GM12865 (cell line): ENCODE results near the gene PRR30.
A peak's percentile ranks its signal among the peaks of the same experiment; 100 is the strongest.
"Not testable (repeated sequence)": the region's sequence is repeated elsewhere in the genome, so short reads cannot be mapped to it uniquely, and the experiment has no call there.

Source experiments
- DNase-seq: peaks from one replicate; pipeline ENCODE4 v3.0.0; 2010; ENCODE audit warnings: low read depth
- H3K4me3 ChIP-seq: 2 replicates; pipeline ENCODE4 v1.5.1; 2011; ENCODE audit warnings: mild to moderate bottlenecking, low read depth, low read length, control low read depth
- TF ChIP-seq, protein P1 (sequence below): IDR thresholded peaks from 2 replicates; pipeline ENCODE4 v1.5.1; 2011; ENCODE audit warnings: low read length, control low read depth, low read depth, inconsistent platforms; ENCODE audit not compliant: insufficient read depth; ENCODE audit errors: missing control alignments

Gene PRR30

DNA sequence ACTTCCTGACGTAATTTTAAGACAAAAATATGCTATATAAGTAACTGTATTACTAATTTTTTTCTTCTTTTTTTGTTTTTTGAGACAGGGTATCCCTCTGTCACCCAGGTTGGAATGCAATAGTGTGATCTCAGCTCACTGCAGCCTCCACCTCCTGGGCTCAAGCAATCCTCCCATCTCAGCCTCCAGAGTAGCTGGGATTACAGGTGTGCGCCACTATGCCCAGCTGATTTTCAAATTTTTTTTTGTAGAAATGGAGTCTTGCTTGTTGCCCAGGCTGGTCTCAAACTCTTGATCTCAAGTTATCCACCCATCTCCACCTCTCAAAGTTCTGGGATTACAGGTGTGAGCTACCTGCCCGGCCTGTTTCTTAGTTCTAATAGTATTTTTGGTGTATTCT, 39.3 kb upstream of the PRR30 start:
- TF ChIP-seq, protein P1, sequence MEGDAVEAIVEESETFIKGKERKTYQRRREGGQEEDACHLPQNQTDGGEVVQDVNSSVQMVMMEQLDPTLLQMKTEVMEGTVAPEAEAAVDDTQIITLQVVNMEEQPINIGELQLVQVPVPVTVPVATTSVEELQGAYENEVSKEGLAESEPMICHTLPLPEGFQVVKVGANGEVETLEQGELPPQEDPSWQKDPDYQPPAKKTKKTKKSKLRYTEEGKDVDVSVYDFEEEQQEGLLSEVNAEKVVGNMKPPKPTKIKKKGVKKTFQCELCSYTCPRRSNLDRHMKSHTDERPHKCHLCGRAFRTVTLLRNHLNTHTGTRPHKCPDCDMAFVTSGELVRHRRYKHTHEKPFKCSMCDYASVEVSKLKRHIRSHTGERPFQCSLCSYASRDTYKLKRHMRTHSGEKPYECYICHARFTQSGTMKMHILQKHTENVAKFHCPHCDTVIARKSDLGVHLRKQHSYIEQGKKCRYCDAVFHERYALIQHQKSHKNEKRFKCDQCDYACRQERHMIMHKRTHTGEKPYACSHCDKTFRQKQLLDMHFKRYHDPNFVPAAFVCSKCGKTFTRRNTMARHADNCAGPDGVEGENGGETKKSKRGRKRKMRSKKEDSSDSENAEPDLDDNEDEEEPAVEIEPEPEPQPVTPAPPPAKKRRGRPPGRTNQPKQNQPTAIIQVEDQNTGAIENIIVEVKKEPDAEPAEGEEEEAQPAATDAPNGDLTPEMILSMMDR = no peak
- DNase-seq = no peak
- H3K4me3 ChIP-seq = no peak overlapping the region

DNA sequence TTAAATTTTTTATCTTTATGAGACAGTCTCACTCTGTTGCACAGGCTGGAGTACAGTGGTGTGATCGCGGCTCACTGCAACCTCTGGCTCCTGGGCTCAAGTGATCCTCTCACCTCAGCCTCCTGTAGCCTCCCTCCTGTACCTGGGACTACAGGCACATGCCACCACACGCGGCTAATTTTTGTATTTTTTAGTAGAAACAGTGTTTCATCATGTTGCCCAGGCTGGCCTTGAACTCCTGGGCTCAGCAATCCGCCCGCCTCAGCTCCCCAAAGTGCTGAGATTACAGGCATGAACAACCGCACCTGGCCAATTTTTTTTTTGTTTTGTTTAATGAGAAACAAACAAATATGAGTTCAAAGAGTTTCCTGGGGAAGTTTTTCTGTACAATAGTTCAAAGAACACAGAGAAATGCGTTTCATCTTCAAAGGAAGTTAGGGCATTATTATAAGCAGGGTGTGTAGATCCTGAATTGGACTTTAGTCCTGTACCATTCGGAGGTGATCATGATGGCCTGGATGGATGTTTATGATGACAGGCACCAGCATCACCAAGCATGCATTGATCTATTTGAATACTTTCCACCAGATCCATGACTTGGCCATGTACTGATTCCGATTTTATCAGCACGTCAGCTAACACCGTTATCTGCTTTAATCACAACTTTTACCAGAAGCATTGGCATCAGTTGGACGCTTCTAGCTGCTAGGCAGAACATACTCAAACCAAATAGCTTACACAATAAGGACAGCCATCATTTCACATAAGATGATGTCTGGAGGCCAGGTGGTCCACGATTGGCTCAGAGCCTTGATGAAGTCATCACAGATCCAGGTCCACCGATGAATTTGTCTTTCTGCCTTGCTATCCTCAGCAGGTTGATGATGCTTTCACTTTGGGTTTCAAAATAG, 38.5 kb upstream of the PRR30 start:
- no peak for DNase-seq
- TF ChIP-seq, protein P1 = no peak
- H3K4me3 ChIP-seq = no peak overlapping the region

DNA sequence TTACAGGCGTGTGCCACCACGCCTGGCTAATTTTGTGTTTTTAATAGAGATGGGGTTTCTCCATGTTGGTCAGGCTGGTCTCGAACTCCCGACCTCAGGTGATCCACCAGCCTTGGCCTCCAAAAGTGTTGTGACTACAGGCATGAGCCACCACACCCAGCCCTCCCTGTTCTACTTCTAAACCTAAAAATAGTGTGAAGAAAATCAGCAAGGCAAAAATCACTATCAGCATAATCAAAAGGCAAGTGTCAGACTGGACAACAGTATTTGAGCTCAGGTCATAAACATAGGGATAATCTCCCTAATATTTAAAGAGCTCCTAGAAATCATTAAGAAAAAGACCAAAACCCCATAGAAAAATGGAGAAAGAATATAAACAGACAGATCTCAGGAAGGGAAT, 36.6 kb upstream of the PRR30 start:
- H3K4me3 ChIP-seq, DNase-seq: not testable (repeated sequence)

DNA sequence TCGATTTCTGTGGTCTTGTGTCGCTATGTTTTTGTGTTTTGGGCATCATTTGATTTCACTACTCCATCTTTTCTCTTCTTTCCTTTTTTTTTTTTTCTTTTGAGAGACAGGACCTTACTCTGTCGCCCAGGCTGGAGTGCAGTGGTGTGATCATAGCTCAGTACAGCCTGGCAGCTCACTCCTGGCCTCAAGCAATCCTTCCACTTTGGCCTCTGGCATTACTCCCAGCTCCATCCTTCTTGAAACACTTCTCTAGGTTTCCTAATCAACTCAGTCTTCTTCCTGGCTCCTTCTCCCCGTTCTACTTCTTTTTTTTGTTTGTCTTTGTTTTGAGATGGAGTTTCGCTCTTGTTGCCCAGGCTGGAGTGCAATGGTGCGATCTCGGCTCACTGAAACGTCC, 36.1 kb upstream of the PRR30 start:
- TF ChIP-seq, protein P1 = no peak
- H3K4me3 ChIP-seq = no peak overlapping the region
- DNase-seq = no peak

DNA sequence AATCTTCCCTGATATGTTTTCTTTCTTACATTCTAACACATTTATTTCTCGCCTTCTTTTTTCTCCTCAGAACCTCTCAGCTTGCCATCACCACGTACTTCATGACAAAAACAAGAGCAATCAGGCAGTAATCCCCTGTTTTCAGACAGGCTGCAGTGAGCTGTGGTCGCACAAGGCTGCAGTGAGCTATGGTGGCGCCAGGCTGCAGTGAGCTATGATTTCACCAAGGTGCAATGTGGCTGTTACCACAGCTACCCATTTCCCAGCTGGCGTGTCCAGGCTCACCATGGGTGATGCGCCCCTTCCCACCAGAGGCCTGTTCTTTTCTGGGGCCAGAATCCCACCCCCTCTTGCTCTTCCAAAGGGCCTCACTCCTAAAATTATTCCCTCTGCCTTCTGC, 35.4 kb upstream of the PRR30 start:
- peak; percentile 32 for DNase-seq
- TF ChIP-seq, protein P1 = no peak
- H3K4me3 ChIP-seq = no peak overlapping the region

DNA sequence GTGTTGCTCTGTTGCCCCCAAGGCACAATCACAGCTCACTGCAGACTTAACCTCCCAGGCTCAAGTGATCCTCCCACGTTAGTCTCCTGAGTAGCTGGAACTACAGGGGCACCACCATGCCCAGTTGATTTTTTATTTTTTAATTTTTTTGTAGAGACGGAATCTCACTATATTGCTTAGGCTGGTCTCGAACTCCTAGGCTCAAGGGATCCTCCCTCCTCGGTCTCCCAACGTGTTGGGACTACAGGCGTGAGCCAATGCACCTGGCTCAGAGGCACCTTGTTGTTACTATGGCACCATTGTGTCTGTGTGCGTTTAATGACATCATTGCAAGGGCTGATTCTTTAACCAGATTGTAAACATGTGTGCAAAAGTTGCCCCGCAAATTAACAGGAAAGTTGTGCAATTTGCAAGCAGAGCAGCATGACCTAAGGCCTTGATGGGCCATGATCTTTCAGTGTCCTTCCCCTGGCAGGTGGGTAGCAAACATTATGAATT, 32.2 kb upstream of the PRR30 start:
- TF ChIP-seq, protein P1 = no peak
- no peak for DNase-seq
- no peak overlapping the region for H3K4me3 ChIP-seq

DNA sequence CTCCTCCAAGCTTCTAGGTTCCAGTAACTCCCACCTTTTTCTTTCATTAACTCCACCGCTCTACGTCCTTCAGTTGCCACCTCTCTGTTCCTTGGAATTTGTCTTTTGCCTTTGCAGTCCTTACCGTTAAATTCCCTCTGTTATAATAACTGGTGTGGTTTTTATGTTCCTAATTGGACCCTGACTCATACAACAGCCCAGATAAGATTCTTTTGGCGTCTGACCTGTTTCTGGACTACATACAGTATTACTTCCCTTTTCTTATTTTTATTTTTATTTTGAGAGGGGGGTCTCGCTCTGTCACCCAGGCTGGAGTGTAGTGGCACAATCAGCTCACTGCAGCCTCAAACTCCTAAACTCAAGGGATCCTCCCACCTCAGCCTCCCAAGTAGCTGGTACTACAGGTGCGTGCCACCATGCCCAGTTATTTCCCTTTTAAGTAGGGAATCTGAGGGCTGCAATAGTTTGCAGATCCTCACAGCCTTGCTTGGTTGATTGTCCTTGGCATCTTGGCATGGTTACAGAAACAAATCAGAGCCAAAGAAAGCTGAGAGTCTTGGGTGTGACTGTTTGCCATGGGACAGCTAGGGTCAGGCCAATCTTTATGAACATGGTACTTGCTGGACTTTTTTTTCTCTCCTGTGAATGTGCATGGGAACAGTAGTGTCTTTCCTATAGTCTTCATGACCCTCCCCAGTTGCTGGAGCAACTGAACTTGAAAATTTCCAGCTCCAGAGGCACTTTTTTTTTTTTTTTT, 31.5 kb upstream of the PRR30 start:
- TF ChIP-seq, protein P1 = no peak
- no peak overlapping the region for H3K4me3 ChIP-seq
- DNase-seq = no peak
